Heart right ventricle (tissue), 16 donors: ENCODE measurements around the gene AQP11. TPM values are rescaled to one million over a fixed set of nuclear protein-coding genes. Genes with fewer than 3 reads are reported as not detected.
"Not testable (repeated sequence)": the region's sequence is repeated elsewhere in the genome, so short reads cannot be mapped to it uniquely, and the experiment has no call there.

ENCODE experiments used
- ATAC-seq, 8 donors: fragments of 200-7000 bp; cut with Tn5 transposase; one replicate each; pipeline ENCODE4 v1.9.1; 2020; ENCODE audit warnings: mild to moderate bottlenecking in 8 of 8, moderate library complexity in 8 of 8, moderate number of reproducible peaks in 1 of 8
- DNase-seq, 2 donors: peaks; one replicate each; pipeline ENCODE4 v3.0.0-alpha.2; 2020
- H3K27ac ChIP-seq, 10 donors: fragments of 200-600 bp; sonication (generic) in 2 of 10; one replicate each; pipeline versions ENCODE4 v1.5.0 to v1.8.0; 2020 to 2022; ENCODE audit warnings: mild to moderate bottlenecking in 3 of 10
- H3K27me3 ChIP-seq, 7 donors: fragments of 200-600 bp; one replicate each; pipeline ENCODE4 v1.8.0; 2021 to 2022; ENCODE audit warnings: mild to moderate bottlenecking in 2 of 7
- H3K36me3 ChIP-seq, 9 donors: fragments of 200-600 bp; sonication (generic) in 1 of 9; one replicate each; pipeline versions ENCODE4 v1.5.0 to v1.8.0; 2020 to 2022; ENCODE audit warnings: mild to moderate bottlenecking in 2 of 9
- H3K4me1 ChIP-seq, 9 donors: fragments of 200-600 bp; sonication (generic) in 1 of 9; one replicate each; pipeline versions ENCODE4 v1.5.0 to v1.8.0; 2020 to 2022; ENCODE audit warnings: mild to moderate bottlenecking in 4 of 9
- H3K4me3 ChIP-seq, 10 donors: fragments of 200-600 bp; sonication (generic) in 2 of 10; one replicate each; pipeline versions ENCODE4 v1.5.0 to v1.8.0; 2020 to 2022; ENCODE audit warnings: mild to moderate bottlenecking in 7 of 10, moderate library complexity in 2 of 10
- H3K9me3 ChIP-seq, 11 donors: fragments of 200-600 bp in 10 of 11; sonication (generic) in 2 of 11; one replicate each; pipeline versions ENCODE4 v1.5.0 to v1.8.0; 2013 to 2022; ENCODE audit warnings: mild to moderate bottlenecking in 2 of 11, control low read depth in 1 of 11, moderate library complexity in 1 of 11
- WGBS, 2 donors: extraction: QIAGEN DNeasy Blood & Tissue Kit; methylation state at CpG; one replicate each; pipeline ENCODE4 v1.1.7; 2013; ENCODE audit warnings: inconsistent platforms in 1 of 2; 5-methylcytosine and 5-hydroxymethylcytosine counted together
- intact Hi-C, 10 donors: fragments of 100-400 bp; cut with DNase I; formaldehyde crosslinking; loops; one replicate each; pipeline versions ENCODE4 v1.11.1 to v1.14.2; 2022
- polyA plus RNA-seq, 2 donors: library from polyadenylated mRNA; stranded (reverse); fragments of 200-250 nt; gene quantifications; one replicate each; pipeline ENCODE4 v1.2.3, GENCODE V29; 2013
- total RNA-seq, 10 donors: library from RNA; stranded (reverse); fragmentation: NEBNext Ultra II Directional in 3 of 10; extraction: Animal tissue kit (Norgen Biotek cat#: 25700) in 3 of 10; gene quantifications; one replicate each; pipeline versions ENCODE4 v1.2.1 to v1.2.4, GENCODE V29; 2021 to 2023
- TF ChIP-seq, protein P1 (sequence below), 9 donors: fragments of 200-600 bp; sonication (generic) in 2 of 9; IDR thresholded peaks; one replicate each; pipeline versions ENCODE4 v1.5.0 to v1.8.0; 2021 to 2022; ENCODE audit warnings: antibody characterized with exemption in 9 of 9, mild to moderate bottlenecking in 5 of 9, moderate library complexity in 1 of 9
- donor health status: Arrhythmogenic right ventricular cardiomyopathy.
- donor health status: ischemic (EF 13 %, LVEDD 7.1; RV severe dilation, severe dysfunction).
- donor health status: healthy with polysubstance abuse.
- donor health status: DM: no; HTN: yes; CAD: no.
- donor health status: DM: no; HTN: no; CAD: no.
- donor health status: ischemic (EF 25% LVEDD 6.9; RV normal size, moderate dysfunction).
- donor health status: ischemic (EF 25% LVEDD 5.7; RV mildly dilated, moderate dysfunction).
- donor health status: healthy.
- donor health status: DM: yes; HTN: yes; CAD: no.
- donor health status: Ischemic cardiomyopathy.
- donor health status: ischemic (EF 35%, LVEDD 5.7; RV mildly dilated, moderate dysfunction).
- donor health status: nonischemic (EF 11% LVEDD 7.7; RV severe dilation, severe dysfunction).
- donor health status: DM: yes; HTN: yes; CAD: no.
- donor health status: PGD.
- donor health status: ischemic (EF 29% LVEDD 5.4; RV normal size, mild dysfunction).
- donor health status: nonischemic (EF 23%, LVEDD 6.1; RV moderate dilation, normal function).

Gene AQP11
- total and polyA plus RNA-seq, 12 donors = 0.22 to 2.1 (median 0.82) TPM

DNA sequence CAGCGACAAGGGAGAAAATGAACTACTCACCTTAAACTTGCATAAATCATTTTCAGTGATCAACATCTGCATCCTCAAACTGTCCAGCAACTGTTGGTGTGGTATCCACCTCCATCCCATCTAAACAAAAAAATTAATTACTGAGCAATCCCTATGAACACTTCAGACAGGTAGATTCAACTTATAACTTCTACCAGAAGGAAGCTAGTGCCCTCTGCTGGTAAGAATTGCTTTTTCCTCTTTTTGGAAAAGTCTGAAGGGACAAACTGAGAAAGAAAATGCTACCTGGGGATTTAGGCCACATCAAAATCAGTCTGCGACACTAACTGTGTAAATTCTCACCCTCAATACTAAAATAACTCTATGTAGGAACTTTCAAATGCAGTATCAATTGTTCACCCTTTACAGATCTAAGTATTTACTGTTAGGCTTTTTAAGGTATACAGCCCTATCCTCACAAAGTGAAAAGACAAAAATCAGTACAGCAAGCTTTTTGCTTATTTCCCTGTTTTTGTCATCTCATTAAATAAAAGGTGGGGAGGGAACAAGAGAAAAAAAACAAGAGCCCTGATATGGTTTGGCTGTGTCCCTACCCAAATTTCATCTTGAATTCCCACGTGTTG lies 29.9 kb downstream of the AQP11 start:
- TF ChIP-seq, protein P1, sequence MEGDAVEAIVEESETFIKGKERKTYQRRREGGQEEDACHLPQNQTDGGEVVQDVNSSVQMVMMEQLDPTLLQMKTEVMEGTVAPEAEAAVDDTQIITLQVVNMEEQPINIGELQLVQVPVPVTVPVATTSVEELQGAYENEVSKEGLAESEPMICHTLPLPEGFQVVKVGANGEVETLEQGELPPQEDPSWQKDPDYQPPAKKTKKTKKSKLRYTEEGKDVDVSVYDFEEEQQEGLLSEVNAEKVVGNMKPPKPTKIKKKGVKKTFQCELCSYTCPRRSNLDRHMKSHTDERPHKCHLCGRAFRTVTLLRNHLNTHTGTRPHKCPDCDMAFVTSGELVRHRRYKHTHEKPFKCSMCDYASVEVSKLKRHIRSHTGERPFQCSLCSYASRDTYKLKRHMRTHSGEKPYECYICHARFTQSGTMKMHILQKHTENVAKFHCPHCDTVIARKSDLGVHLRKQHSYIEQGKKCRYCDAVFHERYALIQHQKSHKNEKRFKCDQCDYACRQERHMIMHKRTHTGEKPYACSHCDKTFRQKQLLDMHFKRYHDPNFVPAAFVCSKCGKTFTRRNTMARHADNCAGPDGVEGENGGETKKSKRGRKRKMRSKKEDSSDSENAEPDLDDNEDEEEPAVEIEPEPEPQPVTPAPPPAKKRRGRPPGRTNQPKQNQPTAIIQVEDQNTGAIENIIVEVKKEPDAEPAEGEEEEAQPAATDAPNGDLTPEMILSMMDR (IDR thresholded peaks at IDR 0.05) = peak; percentile 40 to 75 (median 71)
- WGBS, 2 donors = 92 to 93% methylated on average over 3 of the region's 3 CpGs
- DNase-seq (no peak), ATAC-seq (no peak)
- intact Hi-C loops = no loop called here
- no peaks in the 10 kb centered on the region for H3K4me1 ChIP-seq
- H3K27ac ChIP-seq = no peak overlapping the region
- peaks cover 0 to 96% (median 54%) of the 10 kb centered on the region in 9 donors for H3K36me3 ChIP-seq
- no peaks in the 10 kb centered on the region for H3K27me3 ChIP-seq
- H3K9me3 ChIP-seq = no peaks in the 10 kb centered on the region
- H3K4me3 ChIP-seq = no peak overlapping the region

GRCh38 chr11:77630157-77630710 lies 40.5 kb downstream of the AQP11 start:
- 83 to 85% methylated on average over 4 of the region's 4 CpGs for WGBS, 2 donors
- H3K27me3 ChIP-seq = no peaks in the 10 kb centered on the region
- peaks cover 0 to 43% (median 0%) of the 10 kb centered on the region in 9 donors for H3K4me1 ChIP-seq
- peaks cover 0 to 67% (median 8%) of the 10 kb centered on the region in 9 donors for H3K36me3 ChIP-seq
- peak overlapping the region in 1 of 10 donors; percentile 43 for H3K27ac ChIP-seq
- no peaks in the 10 kb centered on the region for H3K9me3 ChIP-seq
- H3K4me3 ChIP-seq = no peak overlapping the region
- DNase-seq = no peak
- no peak for ATAC-seq
- intact Hi-C loops = no loop called here
- TF ChIP-seq, protein P1 (IDR thresholded peaks at IDR 0.05) = no peak

GRCh38 chr11:77633926-77634325 lies 44.2 kb downstream of the AQP11 start:
- DNase-seq, intact Hi-C loops, H3K27me3 ChIP-seq, H3K9me3 ChIP-seq, H3K4me3 ChIP-seq, ATAC-seq: not testable (repeated sequence)
- peak overlapping the region in 1 of 10 donors; percentile 78 for H3K27ac ChIP-seq
- 82 to 93% methylated on average over 5 of the region's 5 CpGs for WGBS, 2 donors
- peaks cover 0 to 30% (median 4%) of the 10 kb centered on the region in 9 donors for H3K36me3 ChIP-seq
- peaks cover 3 to 67% (median 18%) of the 10 kb centered on the region in 9 donors for H3K4me1 ChIP-seq

DNA sequence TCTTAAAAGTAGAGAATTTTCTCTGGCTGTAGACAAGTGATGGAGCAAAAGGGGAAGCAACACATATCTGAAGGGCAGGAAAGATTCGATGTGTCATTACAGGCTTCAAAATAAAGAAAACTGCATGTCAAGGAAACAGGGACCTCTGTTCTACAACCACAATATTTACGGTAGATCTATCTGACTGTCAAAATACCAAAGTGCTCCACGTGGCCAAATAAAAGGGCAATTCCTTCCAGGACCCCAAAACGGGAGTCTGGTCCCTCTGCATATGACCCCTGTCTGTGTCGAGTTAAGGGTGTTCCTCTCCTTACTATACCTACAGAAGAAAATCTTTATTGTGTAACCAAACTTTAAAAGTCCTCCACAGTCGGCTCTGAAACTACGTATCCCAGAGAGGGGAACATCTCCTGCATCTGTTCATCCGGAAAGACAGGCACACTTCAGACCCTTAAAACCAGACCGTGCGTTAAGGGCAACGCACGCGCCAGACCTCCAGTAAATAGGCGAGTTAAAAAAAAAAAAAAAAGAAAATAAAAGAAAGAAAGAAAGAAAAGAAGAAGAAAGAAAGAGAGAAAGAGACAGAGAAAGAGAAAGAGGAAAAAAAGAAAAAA lies 47.1 kb downstream of the AQP11 start:
- WGBS, 2 donors = 3 to 4% methylated on average over 14 of the region's 14 CpGs
- peaks cover 0 to 13% (median 0%) of the 10 kb centered on the region in 9 donors for H3K36me3 ChIP-seq
- peak overlapping the region in 9 of 10 donors; percentile 75 to 94 (median 85) for H3K27ac ChIP-seq
- ATAC-seq (peak in 1 of 8 donors; percentile 3), DNase-seq (no peak)
- TF ChIP-seq, protein P1 (IDR thresholded peaks at IDR 0.05) = no peak
- H3K9me3 ChIP-seq = peaks cover 0 to 8% (median 0%) of the 10 kb centered on the region in 11 donors
- peaks cover 3 to 50% (median 18%) of the 10 kb centered on the region in 9 donors for H3K4me1 ChIP-seq
- no peaks in the 10 kb centered on the region for H3K27me3 ChIP-seq
- peak overlapping the region; percentile 51 to 99 (median 90) for H3K4me3 ChIP-seq
- intact Hi-C loops = loop anchor here in 2 of 10 donors (1.0 to 5.0 kb wide), 2 partner anchors 180 to 183 kb away; partner anchors contain the start of gene RSF1 (in 1 of the 2)
